GM23248 (cell line): Measurements from ENCODE around the gene SEMA3G. TPM values are rescaled to one million over a fixed set of nuclear protein-coding genes. Genes with fewer than 3 reads are reported as not detected.

ENCODE experiments used
- DNase-seq: peaks from one replicate; pipeline ENCODE4 v3.0.0-alpha.2; 2015
- H2AFZ ChIP-seq: fragments of 200-600 bp; sonication (generic); 2 replicates; pipeline ENCODE4 v1.6.1; 2016; ENCODE audit warnings: antibody characterized with exemption
- H3F3A ChIP-seq: fragments of 200-600 bp; sonication (generic); 2 replicates; pipeline ENCODE4 v1.6.1; 2016; ENCODE audit warnings: mild to moderate bottlenecking, antibody characterized with exemption, mixed run types; ENCODE audit not compliant: insufficient read depth
- H3K27ac ChIP-seq: fragments of 200-600 bp; sonication (generic); 2 replicates; pipeline ENCODE4 v1.5.1; 2016; ENCODE audit warnings: mild to moderate bottlenecking
- H3K27me3 ChIP-seq: fragments of 200-600 bp; sonication (generic); replicated peaks from 2 replicates; pipeline ENCODE4 v1.6.1; 2016; ENCODE audit warnings: mild to moderate bottlenecking; ENCODE audit not compliant: insufficient read depth
- H3K36me3 ChIP-seq: fragments of 200-600 bp; sonication (generic); 2 replicates; pipeline ENCODE4 v1.6.1; 2016; ENCODE audit warnings: low read depth, mild to moderate bottlenecking
- H3K4me1 ChIP-seq: fragments of 200-600 bp; sonication (generic); 2 replicates; pipeline ENCODE4 v1.6.1; 2016; ENCODE audit warnings: mild to moderate bottlenecking; ENCODE audit not compliant: insufficient read depth
- H3K4me2 ChIP-seq: fragments of 200-600 bp; sonication (generic); one replicate; pipeline ENCODE4 v1.6.1; 2016; ENCODE audit warnings: mild to moderate bottlenecking; ENCODE audit not compliant: unreplicated experiment
- H3K4me3 ChIP-seq: fragments of 200-600 bp; sonication (generic); 2 replicates; pipeline ENCODE4 v1.5.1; 2016; ENCODE audit warnings: mild to moderate bottlenecking
- H3K79me2 ChIP-seq: fragments of 200-600 bp; sonication (generic); 2 replicates; pipeline ENCODE4 v1.6.1; 2016; ENCODE audit warnings: mild to moderate bottlenecking; ENCODE audit not compliant: insufficient read depth
- H3K9ac ChIP-seq: fragments of 200-600 bp; sonication (generic); 2 replicates; pipeline ENCODE4 v1.6.1; 2016; ENCODE audit warnings: mild to moderate bottlenecking
- H3K9me2 ChIP-seq: fragments of 200-600 bp; sonication (generic); 2 replicates; pipeline ENCODE4 v1.6.1; 2016; ENCODE audit warnings: mixed run types, mild to moderate bottlenecking, moderate library complexity; ENCODE audit not compliant: insufficient read depth
- H3K9me3 ChIP-seq: fragments of 200-600 bp; sonication (generic); one replicate; pipeline ENCODE4 v1.6.1; 2017; ENCODE audit warnings: low read depth
- H4K20me1 ChIP-seq: fragments of 200-600 bp; sonication (generic); 2 replicates; pipeline ENCODE4 v1.6.0; 2016; ENCODE audit not compliant: insufficient read depth
- EZH2 ChIP-seq: fragments of 200-600 bp; sonication (generic); IDR thresholded peaks from 2 replicates; pipeline ENCODE4 v1.6.1; 2018; ENCODE audit warnings: antibody characterized with exemption, mild to moderate bottlenecking; ENCODE audit not compliant: insufficient read depth, poor library complexity, severe bottlenecking
- EZH2phosphoT487 ChIP-seq: fragments of 200-600 bp; sonication (generic); IDR thresholded peaks from 2 replicates; pipeline ENCODE4 v1.6.1; 2018; ENCODE audit warnings: antibody characterized with exemption, moderate library complexity, mild to moderate bottlenecking, low read depth; ENCODE audit not compliant: insufficient read depth
- WGBS, 2 experiments: methylation state at CpG; one replicate each; pipeline ENCODE4 v1.1.6; 2015 to 2017; ENCODE audit warnings: low lambda C conversion rate in 2 of 2, low coverage in 1 of 2; ENCODE audit errors: missing lambda C conversion rate in 2 of 2; 5-methylcytosine and 5-hydroxymethylcytosine counted together
- in situ Hi-C: fragments of 300-500 bp; cut with MboI; formaldehyde crosslinking; loops from 2 replicates; pipeline ENCODE4 v1.15.0; 2020
- polyA plus RNA-seq: library from polyadenylated mRNA; unstranded; fragments of >200 nt; fragmentation: Nextera tagmentation; extraction: Ambion mirVana; gene quantifications from 2 replicates; pipeline ENCODE4 v1.2.1, GENCODE V29; 2016
- total RNA-seq: library from RNA; depleted of rRNA; stranded (reverse); fragments of >200 nt; shearing (Covaris generic); gene quantifications from 2 replicates; pipeline ENCODE4 v1.2.3, GENCODE V29; 2014

Gene SEMA3G
- total and polyA plus RNA-seq, 2 experiments from 2014 or later, result 0.21 TPM; not detected in 1

GRCh38 chr3:52403955-52404354, 40.9 kb downstream of the SEMA3G start:
- Histone ChIP-seq H3K9me2 (no peaks in the 10 kb centered on the region), H4K20me1 (no peaks in the 10 kb centered on the region), H3K4me1 (peaks cover 7% of the 10 kb centered on the region), H3K36me3 (peaks cover 6% of the 10 kb centered on the region; the same call in 1 of the 2 replicates), H2AFZ (no peak overlapping the region), H3K27ac (no peak overlapping the region), H3K9ac (no peak overlapping the region), H3K27me3 (no peaks in the 10 kb centered on the region), H3K4me2 (no peak overlapping the region), H3K4me3 (no peak overlapping the region), H3K79me2 (peaks cover 26% of the 10 kb centered on the region), H3K9me3 (no peaks in the 10 kb centered on the region), H3F3A (no peaks in the 10 kb centered on the region)
- in situ Hi-C loops, result no loop called here
- DNase-seq, result no peak
- TF ChIP-seq EZH2, result no peak
- no peak for TF ChIP-seq EZH2phosphoT487
- WGBS, 2 experiments, result 74 to 76% methylated on average over 3 of the region's 3 CpGs

- in situ Hi-C loops, result no loop called here
- Histone ChIP-seq H3K9ac (no peak overlapping the region), H3K27ac (no peak overlapping the region), H3K36me3 (peaks cover 6% of the 10 kb centered on the region; the same call in 1 of the 2 replicates), H4K20me1 (no peaks in the 10 kb centered on the region), H3K4me1 (0 out of 2 replicates have a peak, but pooled peaks cover under 1% of the 10 kb centered on the region), H2AFZ (no peak overlapping the region), H3K9me3 (no peaks in the 10 kb centered on the region), H3K4me3 (no peak overlapping the region), H3F3A (no peaks in the 10 kb centered on the region), H3K4me2 (no peak overlapping the region), H3K79me2 (peaks cover 20% of the 10 kb centered on the region), H3K27me3 (no peaks in the 10 kb centered on the region), H3K9me2 (no peaks in the 10 kb centered on the region)
- DNase-seq, result no peak
- WGBS, 2 experiments, result 92 to 96% methylated on average over 18 to 19 of the region's 19 CpGs
- TF ChIP-seq EZH2 (no peak), EZH2phosphoT487 (no peak)
Observed at GRCh38 chr3:52403271-52403841, 41.5 kb downstream of the SEMA3G start.

- Histone ChIP-seq H3K9me2 (no peaks in the 10 kb centered on the region), H3K9ac (no peak overlapping the region), H3K4me1 (no peaks in the 10 kb centered on the region), H3K4me2 (no peak overlapping the region), H3K36me3 (peaks cover 6% of the 10 kb centered on the region; the same call in 1 of the 2 replicates), H4K20me1 (no peaks in the 10 kb centered on the region), H3K79me2 (peaks cover 14% of the 10 kb centered on the region), H3K9me3 (no peaks in the 10 kb centered on the region), H2AFZ (no peak overlapping the region), H3K4me3 (no peak overlapping the region), H3K27me3 (no peaks in the 10 kb centered on the region), H3F3A (no peaks in the 10 kb centered on the region), H3K27ac (no peak overlapping the region)
- no peak for DNase-seq
- in situ Hi-C loops, result no loop called here
- TF ChIP-seq EZH2 (no peak), EZH2phosphoT487 (no peak)
- 88 to 92% methylated on average over 11 of the region's 11 CpGs for WGBS, 2 experiments
Observed at GRCh38 chr3:52402706-52403270, 42.1 kb downstream of the SEMA3G start.

GRCh38 chr3:52402101-52402521, 42.8 kb downstream of the SEMA3G start:
- Histone ChIP-seq H3K9me2 (no peaks in the 10 kb centered on the region), H3K9ac (no peak overlapping the region), H3K4me3 (no peak overlapping the region), H3K36me3 (peaks cover 6% of the 10 kb centered on the region; the same call in 1 of the 2 replicates), H3K27ac (no peak overlapping the region), H3K9me3 (no peaks in the 10 kb centered on the region), H3F3A (no peaks in the 10 kb centered on the region), H3K27me3 (no peaks in the 10 kb centered on the region), H2AFZ (no peak overlapping the region), H3K4me1 (no peaks in the 10 kb centered on the region), H3K79me2 (peaks cover 8% of the 10 kb centered on the region), H4K20me1 (no peaks in the 10 kb centered on the region), H3K4me2 (no peak overlapping the region)
- DNase-seq, result no peak
- WGBS, 2 experiments, result 92 to 94% methylated on average over 16 of the region's 16 CpGs
- TF ChIP-seq EZH2phosphoT487 (no peak), EZH2 (no peak)
- in situ Hi-C loops, result no loop called here
